Gastrocnemius medialis (tissue), 4 donors: Measurements from ENCODE around the gene FAM171A1.

Source experiments
- POLR2A ChIP-seq, 2 donors: fragments of 450-650 bp; IDR thresholded peaks; one replicate each; pipeline ENCODE4 v1.6.1; 2017; ENCODE audit warnings: antibody characterized with exemption in 2 of 2, mild to moderate bottlenecking in 2 of 2, moderate library complexity in 2 of 2
- TF ChIP-seq, protein P1 (sequence below), 5 experiments: fragments of 450-650 bp in 3 of 5; fragments of 200-600 bp in 2 of 5; sonication (generic) in 2 of 5; IDR thresholded peaks in 4 of 5; conservative IDR thresholded peaks in 1 of 5; 1 replicate in 4 of 5; 2 replicates in 1 of 5; pipeline ENCODE4 v1.5.1; 2016 to 2019; ENCODE audit warnings: antibody characterized with exemption in 5 of 5, mild to moderate bottlenecking in 3 of 5, moderate library complexity in 3 of 5

- TF ChIP-seq, protein P1, sequence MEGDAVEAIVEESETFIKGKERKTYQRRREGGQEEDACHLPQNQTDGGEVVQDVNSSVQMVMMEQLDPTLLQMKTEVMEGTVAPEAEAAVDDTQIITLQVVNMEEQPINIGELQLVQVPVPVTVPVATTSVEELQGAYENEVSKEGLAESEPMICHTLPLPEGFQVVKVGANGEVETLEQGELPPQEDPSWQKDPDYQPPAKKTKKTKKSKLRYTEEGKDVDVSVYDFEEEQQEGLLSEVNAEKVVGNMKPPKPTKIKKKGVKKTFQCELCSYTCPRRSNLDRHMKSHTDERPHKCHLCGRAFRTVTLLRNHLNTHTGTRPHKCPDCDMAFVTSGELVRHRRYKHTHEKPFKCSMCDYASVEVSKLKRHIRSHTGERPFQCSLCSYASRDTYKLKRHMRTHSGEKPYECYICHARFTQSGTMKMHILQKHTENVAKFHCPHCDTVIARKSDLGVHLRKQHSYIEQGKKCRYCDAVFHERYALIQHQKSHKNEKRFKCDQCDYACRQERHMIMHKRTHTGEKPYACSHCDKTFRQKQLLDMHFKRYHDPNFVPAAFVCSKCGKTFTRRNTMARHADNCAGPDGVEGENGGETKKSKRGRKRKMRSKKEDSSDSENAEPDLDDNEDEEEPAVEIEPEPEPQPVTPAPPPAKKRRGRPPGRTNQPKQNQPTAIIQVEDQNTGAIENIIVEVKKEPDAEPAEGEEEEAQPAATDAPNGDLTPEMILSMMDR (IDR thresholded peaks at IDR 0.05 in 4 of 5, conservative IDR thresholded peaks at IDR 0.05 in 1 of 5), result no peak
- no peak for TF ChIP-seq POLR2A (IDR thresholded peaks at IDR 0.05)
Measured at GRCh38 chr10:15180736-15181135, 190.4 kb downstream of the FAM171A1 start.
